CD8-positive, alpha-beta memory T cell (primary cell): Measurements from ENCODE around the gene VWF. TPM values are rescaled to one million over a fixed set of nuclear protein-coding genes. Genes with fewer than 3 reads are reported as not detected.

ENCODE experiments used
- polyA plus RNA-seq: library from polyadenylated mRNA; unstranded; fragments of 300-500 nt; fragmentation: Illumina TruSeq; gene quantifications from one replicate; pipeline ENCODE4 v1.2.3, GENCODE V29; 2021
- total RNA-seq, 2 experiments: library from RNA; stranded (reverse); gene quantifications; one replicate each; pipeline ENCODE4 v1.2.3, GENCODE V29; 2021

VWF gene
- total and polyA plus RNA-seq, 3 experiments from 2014 or later: 0.02 TPM; not detected in 2

Other genes starting within 250 kb of the VWF start
- not detected for gene ANO2, start 179.4 kb downstream of the VWF start, total RNA-seq
- not detected for gene ANO2, start 179.4 kb downstream of the VWF start, polyA plus RNA-seq
- 10 to 100 TPM; 13.5 to 16.2 TPM for gene CD9, start 75.7 kb upstream of the VWF start, total RNA-seq
- gene CD9, start 75.7 kb upstream of the VWF start, polyA plus RNA-seq: 6.9 TPM
- gene PLEKHG6, start 186.0 kb upstream of the VWF start, total RNA-seq: not detected
- 0.72 TPM for gene PLEKHG6, start 186.0 kb upstream of the VWF start, polyA plus RNA-seq
- 10 to 100 TPM; 62.1 to 62.9 TPM for gene TNFRSF1A, start 217.4 kb upstream of the VWF start, total RNA-seq
- gene TNFRSF1A, start 217.4 kb upstream of the VWF start, polyA plus RNA-seq: 57.1 TPM